Transverse colon (tissue), 4 donors: ENCODE results near the gene UNCX.

ENCODE experiments used
- CTCF ChIP-seq, 5 experiments: fragments of 200-600 bp in 3 of 5; fragments of 450-650 bp in 2 of 5; sonication (generic) in 3 of 5; IDR thresholded peaks; 1 replicate in 2 of 5; 2 replicates in 3 of 5; pipeline ENCODE4 v1.5.1; 2016 to 2017; ENCODE audit warnings: antibody characterized with exemption in 5 of 5, inconsistent platforms in 3 of 5, mild to moderate bottlenecking in 2 of 5, moderate library complexity in 1 of 5
- POLR2A ChIP-seq: fragments of 450-650 bp; IDR thresholded peaks from one replicate; pipeline ENCODE4 v1.6.1; 2016; ENCODE audit warnings: antibody characterized with exemption, mild to moderate bottlenecking, moderate library complexity
- POLR2AphosphoS5 ChIP-seq, 3 donors: sonication (generic); formaldehyde crosslinking; IDR thresholded peaks; one replicate each; pipeline ENCODE4 v1.6.1; 2016; ENCODE audit warnings: antibody characterized with exemption in 3 of 3

DNA sequence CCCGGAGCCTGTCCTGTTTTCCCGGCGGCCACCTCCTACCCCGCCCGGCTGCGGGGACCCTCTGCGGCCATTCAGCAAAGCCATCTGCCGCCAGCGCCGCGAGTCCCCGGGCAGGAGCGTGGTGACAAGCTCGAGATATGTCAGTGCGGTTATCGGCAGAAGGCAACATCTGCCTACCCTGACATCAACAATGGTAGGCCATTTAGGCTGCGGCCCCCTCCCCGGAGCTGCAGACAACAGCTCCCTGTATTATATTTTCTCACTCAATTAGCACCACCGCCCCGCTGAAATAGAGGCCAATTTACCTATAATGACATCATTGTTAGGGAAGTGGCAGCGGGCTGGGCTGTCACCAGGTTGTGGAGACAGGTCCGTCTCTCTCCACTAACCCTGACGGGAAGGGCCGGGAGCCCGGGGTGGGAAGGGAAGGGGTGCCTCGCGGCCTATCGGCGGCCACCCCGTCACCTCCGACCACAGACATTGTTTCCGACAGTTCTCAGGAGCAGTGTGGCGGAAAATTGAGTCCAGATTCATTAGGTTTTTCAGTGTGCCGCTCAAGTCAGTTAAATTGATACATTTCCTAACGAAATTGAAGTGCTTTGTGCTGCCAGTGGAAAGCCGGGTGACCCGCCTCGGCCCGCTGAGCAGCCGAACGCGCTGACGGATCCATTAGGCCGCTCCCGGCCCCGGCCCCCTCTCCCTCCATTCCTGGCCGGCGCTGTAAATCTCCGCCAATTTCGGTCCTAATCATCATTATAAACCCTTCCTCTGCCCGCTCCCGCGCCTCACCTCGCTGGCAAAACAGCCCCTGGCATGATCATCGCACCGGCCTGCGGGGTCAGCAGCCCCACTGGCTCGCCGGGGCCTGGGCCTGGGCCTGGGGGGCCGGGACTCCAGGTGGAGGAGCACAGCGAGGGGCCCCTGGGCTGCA, 43.0 kb downstream of the UNCX start:
- TF ChIP-seq CTCF (IDR thresholded peaks at IDR 0.05) = no peak
- no peak for TF ChIP-seq POLR2A
- TF ChIP-seq POLR2AphosphoS5 (IDR thresholded peaks at IDR 0.05) = no peak
